Measurements from ENCODE around the gene GPR89B. TPM values are rescaled to one million over a fixed set of nuclear protein-coding genes. Genes with fewer than 3 reads are reported as not detected.

Gene GPR89B
- total RNA-seq, 4 donors from 2014 or later: 20.2 to 72.4 (median 30.1) TPM

- Histone ChIP-seq H3K27ac (peak overlapping the region in 1 of 2 donors; percentile 45), H3K4me1 (no peaks in the 10 kb centered on the region), H3K9me3 (no peaks in the 10 kb centered on the region), H3K4me3 (no peak overlapping the region), H3K36me3 (no peaks in the 10 kb centered on the region), H3K27me3 (no peaks in the 10 kb centered on the region)
- DNase-seq: no peak
- TF ChIP-seq CTCF (IDR thresholded peaks at IDR 0.05) (no peak), POLR2A (IDR thresholded peaks at IDR 0.05) (no peak)
- intact Hi-C loops (cut with DNase I; ENCODE audit: low total_unique reads): loop anchor here (5.0 kb wide), 2 partner anchors 170 to 250 kb away; no protein-coding TSS in a partner anchor
These were observed 36.0 kb upstream of the GPR89B start for GRCh38 chr1:147892216-147892615.

GRCh38 chr1:147892731-147893214, 35.4 kb upstream of the GPR89B start:
- H3K27me3 ChIP-seq: no peaks in the 10 kb centered on the region
- H3K4me1 ChIP-seq: no peaks in the 10 kb centered on the region
- intact Hi-C loops (cut with DNase I; ENCODE audit: low total_unique reads): loop anchor here (5.0 kb wide), 2 partner anchors 170 to 250 kb away; no protein-coding TSS in a partner anchor
- peak overlapping the region in 1 of 2 donors; percentile 45 for H3K27ac ChIP-seq
- H3K4me3 ChIP-seq: no peak overlapping the region
- DNase-seq: peak in 1 of 2 donors; percentile 35
- H3K36me3 ChIP-seq: no peaks in the 10 kb centered on the region
- H3K9me3 ChIP-seq: no peaks in the 10 kb centered on the region
- no peak for TF ChIP-seq POLR2A (IDR thresholded peaks at IDR 0.05)
- peak; percentile 85 to 94 (median 92) for TF ChIP-seq CTCF (IDR thresholded peaks at IDR 0.05)

- no peak overlapping the region for H3K4me3 ChIP-seq
- no peaks in the 10 kb centered on the region for H3K9me3 ChIP-seq
- intact Hi-C loops (cut with DNase I; ENCODE audit: low total_unique reads): no loop called here
- H3K36me3 ChIP-seq: no peaks in the 10 kb centered on the region
- no peaks in the 10 kb centered on the region for H3K4me1 ChIP-seq
- no peak overlapping the region for H3K27ac ChIP-seq
- TF ChIP-seq CTCF (IDR thresholded peaks at IDR 0.05): no peak
- no peak for TF ChIP-seq POLR2A (IDR thresholded peaks at IDR 0.05)
- no peak for DNase-seq
- H3K27me3 ChIP-seq: no peaks in the 10 kb centered on the region
These were observed 33.1 kb upstream of the GPR89B start for GRCh38 chr1:147895123-147895522.

GRCh38 chr1:147897029-147897752, 31.0 kb upstream of the GPR89B start:
- intact Hi-C loops (cut with DNase I; ENCODE audit: low total_unique reads): no loop called here
- H3K4me3 ChIP-seq: no peak overlapping the region
- DNase-seq: no peak
- no peaks in the 10 kb centered on the region for H3K9me3 ChIP-seq
- H3K4me1 ChIP-seq: no peaks in the 10 kb centered on the region
- H3K27ac ChIP-seq: no peak overlapping the region
- H3K27me3 ChIP-seq: no peaks in the 10 kb centered on the region
- H3K36me3 ChIP-seq: no peaks in the 10 kb centered on the region
- TF ChIP-seq POLR2A (IDR thresholded peaks at IDR 0.05) (no peak), CTCF (IDR thresholded peaks at IDR 0.05) (no peak)

GRCh38 chr1:147897789-147898188, 30.4 kb upstream of the GPR89B start:
- Histone ChIP-seq H3K4me3 (no peak overlapping the region), H3K36me3 (no peaks in the 10 kb centered on the region), H3K9me3 (no peaks in the 10 kb centered on the region), H3K27me3 (no peaks in the 10 kb centered on the region), H3K27ac (no peak overlapping the region), H3K4me1 (no peaks in the 10 kb centered on the region)
- TF ChIP-seq POLR2A (IDR thresholded peaks at IDR 0.05) (no peak), CTCF (IDR thresholded peaks at IDR 0.05) (no peak)
- no peak for DNase-seq
- intact Hi-C loops (cut with DNase I; ENCODE audit: low total_unique reads): no loop called here

All from uterus (tissue), 4 donors.